Measurements from ENCODE around the gene PRSS36. TPM values are rescaled to one million over a fixed set of nuclear protein-coding genes. Genes with fewer than 3 reads are reported as not detected.

PRSS36 gene
- total and polyA plus RNA-seq, 12 donors: 0.89 to 18.3 (median 7.4) TPM

- H3K4me1 ChIP-seq (replicated peaks in 1 of 2): peaks cover 10 to 16% of the 10 kb centered on the region in 2 donors
- TF ChIP-seq CTCF (IDR thresholded peaks at IDR 0.05): no peak
- TF ChIP-seq POLR2A (IDR thresholded peaks at IDR 0.05): no peak
- no peak overlapping the region for H3K4me3 ChIP-seq
- H3K9me3 ChIP-seq (replicated peaks in 1 of 3): no peaks in the 10 kb centered on the region
- intact Hi-C loops (cut with DNase I): no loop called here
- 88 to 94% (median 90%) methylated on average over 4 to 6 of the region's 6 CpGs for WGBS, 4 donors
- DNase-seq: peak in 1 of 7 donors; percentile 16
- H3K27me3 ChIP-seq: no peaks in the 10 kb centered on the region
- H3K27ac ChIP-seq: no peak overlapping the region
- peaks cover 0 to 4% of the 10 kb centered on the region in 2 donors for H3K36me3 ChIP-seq (replicated peaks in 1 of 2)
Measured at GRCh38 chr16:31136287-31136662, 13.6 kb downstream of the PRSS36 start.

- H3K4me1 ChIP-seq (replicated peaks in 1 of 2): peaks cover 7 to 11% of the 10 kb centered on the region in 2 donors
- TF ChIP-seq CTCF (IDR thresholded peaks at IDR 0.05) (no peak), POLR2A (IDR thresholded peaks at IDR 0.05) (no peak)
- no peak within 1 kb of the TSS for H3K27ac ChIP-seq
- peaks cover 0 to 4% of the 10 kb centered on the region in 2 donors for H3K36me3 ChIP-seq (replicated peaks in 1 of 2)
- DNase-seq: peak in 2 of 7 donors; percentile 26
- WGBS, 4 donors: 41 to 67% (median 54%) methylated on average over 4 to 22 of the region's 22 CpGs
- H3K4me3 ChIP-seq: no peak within 1 kb of the TSS
- no peaks in the 10 kb centered on the region for H3K9me3 ChIP-seq (replicated peaks in 1 of 3)
- no peaks in the 10 kb centered on the region for H3K27me3 ChIP-seq
- intact Hi-C loops (cut with DNase I): no loop called here
Measured at GRCh38 chr16:31135535-31136286, 14.2 kb downstream of the PRSS36 start, which contains the start of gene PRSS8. Gene PRSS8 (minus strand): TSS chr16:31135727. CDS start chr16:31135498, 229 bp downstream.

- TF ChIP-seq POLR2A (IDR thresholded peaks at IDR 0.05) (no peak), CTCF (IDR thresholded peaks at IDR 0.05) (peak in 1 of 6 experiments; percentile 14)
- Histone ChIP-seq H3K27me3 (no peaks in the 10 kb centered on the region), H3K9me3 (replicated peaks in 1 of 3) (no peaks in the 10 kb centered on the region), H3K36me3 (replicated peaks in 1 of 2) (peaks cover 0 to 12% of the 10 kb centered on the region in 2 donors), H3K27ac (no peak overlapping the region), H3K4me3 (no peak overlapping the region), H3K4me1 (replicated peaks in 1 of 2) (peaks cover 7 to 11% of the 10 kb centered on the region in 2 donors)
- peak in 2 of 7 donors; percentile 21 to 31 for DNase-seq
- 21 to 35% (median 34%) methylated on average over 14 to 18 of the region's 18 CpGs for WGBS, 4 donors
- intact Hi-C loops (cut with DNase I): no loop called here
Measured at GRCh38 chr16:31134625-31135534, 15.0 kb downstream of the PRSS36 start.

- DNase-seq: peak in 1 of 7 donors; percentile 35
- H3K4me1 ChIP-seq (replicated peaks in 1 of 2): peaks cover 5 to 10% of the 10 kb centered on the region in 2 donors
- H3K9me3 ChIP-seq (replicated peaks in 1 of 3): no peaks in the 10 kb centered on the region
- TF ChIP-seq POLR2A (IDR thresholded peaks at IDR 0.05) (no peak), CTCF (IDR thresholded peaks at IDR 0.05) (no peak)
- 25 to 41% (median 37%) methylated on average over 3 to 5 of the region's 5 CpGs for WGBS, 4 donors
- peak overlapping the region in 1 of 5 donors; percentile 1 for H3K27ac ChIP-seq
- peaks cover 0 to 20% of the 10 kb centered on the region in 2 donors for H3K36me3 ChIP-seq (replicated peaks in 1 of 2)
- intact Hi-C loops (cut with DNase I): no loop called here
- H3K27me3 ChIP-seq: no peaks in the 10 kb centered on the region
- no peak overlapping the region for H3K4me3 ChIP-seq
Measured at GRCh38 chr16:31134091-31134571, 15.7 kb downstream of the PRSS36 start.
